NAMALWA (cell line): ENCODE data around the gene CCDC88A.
"Not testable (repeated sequence)": the region's sequence is repeated elsewhere in the genome, so short reads cannot be mapped to it uniquely, and the experiment has no call there.

Experiments
- DNase-seq: peaks from one replicate; pipeline ENCODE4 v3.0.0-alpha.2; 2015; ENCODE audit warnings: low spot score

Gene CCDC88A

DNA sequence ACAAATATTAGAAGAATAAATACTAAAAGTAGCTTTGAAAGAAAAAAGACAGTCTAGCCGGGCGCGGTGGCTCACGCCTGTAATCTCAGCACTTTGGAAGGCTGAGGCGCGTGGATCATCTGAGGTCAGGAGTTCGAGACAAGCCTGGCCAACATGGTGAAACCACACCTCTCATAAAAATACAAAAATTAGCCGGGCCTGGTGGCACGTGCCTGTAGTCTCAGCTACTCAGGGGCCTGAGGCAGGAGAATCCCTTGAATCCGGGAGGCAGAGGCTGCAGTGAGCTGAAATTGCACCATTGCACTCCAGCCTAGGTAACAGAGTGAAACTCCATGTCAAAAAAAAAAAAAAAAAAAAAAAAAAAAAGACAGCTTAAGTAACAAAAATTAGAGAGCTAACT is 34.1 kb downstream of the CCDC88A start:
- not testable (repeated sequence) for DNase-seq

DNA sequence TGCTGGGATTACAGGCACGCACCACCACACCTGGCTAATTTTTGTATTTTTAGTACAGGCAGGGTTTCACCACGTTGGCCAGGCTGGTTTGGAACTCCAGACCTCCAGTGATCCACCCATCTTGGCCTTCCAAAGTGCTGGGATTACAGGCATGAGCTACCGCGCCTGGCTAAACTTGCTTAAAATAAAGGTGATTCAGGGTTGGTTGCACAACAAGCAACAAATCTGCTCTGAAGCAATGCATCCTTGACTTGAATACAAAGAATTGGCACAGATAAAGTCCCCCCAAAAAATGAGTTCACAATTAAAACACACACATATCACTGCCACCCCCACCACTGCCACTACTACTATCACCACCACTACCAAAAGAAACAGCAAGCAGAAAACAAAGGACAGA is 34.9 kb downstream of the CCDC88A start:
- DNase-seq: no peak

DNA sequence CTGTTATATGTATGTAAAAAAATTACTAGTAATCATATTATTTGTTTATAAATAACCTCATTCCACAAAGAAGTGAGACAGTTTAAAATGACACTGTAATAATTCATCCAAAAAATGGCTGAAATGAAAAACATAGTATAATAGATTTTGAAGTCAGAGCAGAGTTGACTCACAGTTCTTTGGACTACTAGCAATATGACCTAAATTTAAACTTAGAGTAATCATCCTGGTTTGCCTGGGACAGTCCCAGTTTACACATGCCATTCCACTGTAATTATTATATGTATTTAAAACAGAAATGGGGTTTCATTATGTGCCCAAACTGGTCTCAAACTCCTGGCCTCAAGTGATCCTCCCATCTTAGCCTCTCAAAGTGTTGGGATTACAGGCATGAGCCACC is 48.3 kb downstream of the CCDC88A start:
- DNase-seq: no peak

DNA sequence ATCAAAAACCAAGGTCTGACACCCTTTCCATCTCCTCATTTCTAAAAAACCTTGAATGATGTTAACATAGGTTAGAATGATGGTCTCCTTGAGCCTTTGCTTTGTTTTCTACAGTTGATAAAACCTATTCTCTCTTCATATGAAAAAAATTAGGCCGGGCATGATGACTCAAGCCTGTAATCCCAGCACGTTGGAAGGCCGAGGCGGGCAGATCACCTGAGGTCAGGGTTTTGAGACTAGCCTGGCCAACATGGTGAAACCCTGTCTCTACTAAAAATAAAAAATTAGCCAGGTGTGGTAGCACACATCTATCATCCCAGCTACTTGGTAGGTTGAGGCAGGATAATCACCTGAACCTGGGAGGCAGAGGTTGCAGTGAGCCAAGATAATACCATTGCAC is 49.4 kb downstream of the CCDC88A start:
- DNase-seq: no peak

DNA sequence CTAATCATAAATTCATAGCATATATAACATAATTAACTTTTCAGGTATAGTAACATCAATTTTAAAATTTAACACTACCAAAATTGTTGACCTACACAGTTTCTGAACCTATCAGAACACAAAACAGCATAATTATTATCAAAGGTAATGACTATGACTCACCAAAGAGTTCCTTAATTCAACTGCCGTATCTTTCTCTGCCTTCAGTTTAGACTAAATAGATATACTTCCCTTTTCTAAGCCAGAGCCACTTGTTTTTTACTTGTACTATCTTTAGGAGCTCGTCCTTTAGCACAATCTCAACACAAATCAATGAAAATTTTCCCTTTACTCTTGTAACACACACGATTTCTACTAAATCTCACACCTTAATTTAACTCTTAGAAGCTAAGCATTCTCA is 54.4 kb downstream of the CCDC88A start:
- DNase-seq: peak; percentile 80

DNA sequence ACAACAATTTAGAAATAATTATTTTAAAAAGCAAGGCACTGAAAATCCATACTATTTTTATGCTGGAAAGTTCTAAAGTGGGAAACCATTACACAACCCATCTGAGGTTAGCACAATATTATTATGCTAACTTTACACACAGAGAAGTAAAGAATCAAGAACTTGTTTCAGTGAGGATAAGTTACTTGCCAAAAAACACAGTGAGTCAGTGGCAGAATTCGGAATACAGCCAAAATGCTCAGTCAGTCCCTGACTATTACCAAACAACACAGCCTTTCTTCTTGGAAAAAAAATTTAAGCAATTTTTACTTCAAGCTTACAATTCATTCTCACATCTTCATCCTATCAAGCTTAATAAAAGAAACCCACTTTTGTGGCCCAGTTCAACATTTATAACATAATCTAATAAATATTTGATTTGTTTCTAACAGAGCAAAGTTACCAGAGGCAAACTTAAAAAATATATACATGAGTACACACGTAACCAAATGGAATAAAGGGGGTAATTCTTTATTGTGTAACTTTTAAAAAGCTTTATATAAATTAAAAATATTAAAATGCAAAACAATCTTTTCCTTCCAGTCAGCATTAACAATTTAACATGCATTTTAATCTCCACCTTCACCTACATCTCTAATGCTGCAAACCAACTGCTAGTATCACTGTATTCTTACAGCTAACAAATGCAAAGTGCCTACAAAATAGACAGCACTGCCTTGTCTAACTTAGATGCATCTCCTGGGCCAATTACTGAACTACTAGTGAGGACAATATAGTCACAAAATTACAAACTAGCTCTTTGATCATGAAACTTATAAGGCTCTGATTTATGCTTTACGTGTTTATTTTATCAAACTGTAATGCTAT is 55.2 kb downstream of the CCDC88A start:
- DNase-seq: peak; percentile 51

DNA sequence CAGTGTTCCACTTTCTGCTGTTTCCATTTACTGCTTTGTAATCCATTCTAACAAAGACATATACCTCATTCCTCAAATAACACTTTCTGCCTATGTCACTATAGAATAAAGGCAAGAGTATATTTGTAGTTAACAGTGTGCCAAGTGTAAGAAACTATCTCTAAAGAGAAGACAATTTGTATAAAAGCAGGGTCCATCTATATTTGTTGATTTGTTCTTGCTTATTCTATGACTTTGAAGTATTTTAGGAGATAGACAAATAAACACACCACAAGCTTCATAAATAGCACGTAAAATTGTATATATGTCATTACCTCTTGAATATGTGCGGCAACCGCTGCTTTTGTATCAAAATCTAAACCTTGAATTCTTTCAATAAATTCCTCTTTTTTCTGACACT is 56.0 kb downstream of the CCDC88A start:
- DNase-seq: peak; percentile 37

DNA sequence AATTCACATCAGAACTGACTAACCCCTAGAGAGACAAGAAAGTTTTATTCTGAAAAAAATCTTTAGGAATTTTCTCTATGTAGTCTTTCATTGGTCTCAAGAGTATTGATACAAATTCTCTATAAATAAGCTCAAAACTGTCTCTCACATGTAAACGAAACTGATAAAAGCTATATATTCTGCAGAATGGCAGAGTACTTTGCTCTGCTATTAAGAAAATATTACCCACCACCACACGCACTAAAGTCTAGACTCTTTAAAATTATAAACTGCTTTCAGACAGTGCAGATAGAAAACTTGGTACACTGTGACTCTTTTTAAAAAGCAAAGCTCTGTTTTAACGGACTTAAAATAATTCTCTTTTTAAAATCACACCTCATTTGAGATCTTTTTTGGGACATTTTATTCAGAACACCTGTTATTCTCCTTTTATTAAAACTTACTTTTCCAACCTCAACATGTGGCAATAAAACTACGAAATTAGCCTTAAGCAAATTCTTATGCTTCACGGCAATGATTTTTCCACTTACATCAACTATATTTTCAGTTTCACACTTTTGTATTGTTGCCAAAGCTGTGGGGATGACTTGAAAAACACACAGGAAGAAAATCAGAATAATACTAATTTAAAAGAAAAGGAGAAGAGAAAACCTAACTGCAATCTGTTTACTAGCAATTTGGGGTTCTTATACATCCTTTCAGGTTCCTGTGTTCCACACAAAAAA is 58.0 kb downstream of the CCDC88A start:
- DNase-seq: peak; percentile 68

DNA sequence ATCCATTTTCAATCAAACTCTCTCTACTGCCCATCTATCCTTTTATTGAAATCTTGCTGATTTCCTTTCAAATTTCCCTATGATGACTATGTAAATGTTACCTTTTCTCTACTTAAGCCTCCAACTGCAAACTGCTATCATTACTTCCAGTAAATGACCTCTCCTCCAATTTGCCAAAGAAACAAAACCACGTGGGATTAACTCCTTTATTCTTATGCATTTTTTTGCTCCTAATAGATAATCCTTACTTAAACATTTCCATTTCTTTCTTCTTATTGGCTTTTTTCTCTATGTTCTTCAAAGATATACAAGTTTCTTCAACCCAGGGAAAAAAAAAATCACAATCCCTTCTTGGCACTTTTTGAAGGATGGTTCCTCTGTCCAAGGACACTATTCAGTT is 61.2 kb downstream of the CCDC88A start:
- DNase-seq: no peak

DNA sequence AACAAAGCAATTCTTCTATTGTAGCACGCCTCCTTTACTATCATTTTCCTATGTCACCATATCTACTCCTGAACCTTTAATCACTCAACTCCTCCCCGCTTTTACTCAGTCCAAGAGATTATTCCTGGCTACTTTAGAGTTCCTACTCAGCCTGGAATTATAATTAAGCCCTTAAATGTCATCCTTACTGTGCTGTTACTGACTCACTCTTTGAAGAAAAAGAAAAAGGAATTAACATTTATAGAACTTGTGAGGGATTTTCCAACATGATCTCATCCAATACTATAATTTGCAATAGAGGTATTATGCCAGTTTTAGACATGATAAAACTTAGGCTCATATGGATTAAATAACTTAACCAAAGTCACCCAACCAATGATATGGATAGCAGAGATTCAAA is 61.7 kb downstream of the CCDC88A start:
- no peak for DNase-seq

DNA sequence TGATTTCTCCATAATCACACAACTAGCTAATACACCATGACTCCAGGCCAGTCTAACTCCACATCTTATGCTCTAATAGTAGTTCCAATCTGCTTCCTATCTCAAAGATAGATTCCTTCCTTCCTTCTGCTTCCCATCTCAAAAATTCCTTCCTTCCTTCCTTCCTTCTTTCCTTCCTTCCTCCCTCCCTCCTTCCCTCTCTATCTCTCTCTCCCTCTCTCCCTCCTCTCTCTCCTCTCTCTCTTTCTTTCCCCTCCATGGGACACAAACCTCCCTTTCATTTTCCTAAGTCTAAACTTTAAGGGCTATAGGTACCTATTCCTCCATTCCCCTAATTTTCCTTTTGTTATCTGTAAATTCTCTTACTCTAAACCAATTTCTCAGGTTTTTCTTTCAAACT is 62.5 kb downstream of the CCDC88A start:
- no peak for DNase-seq

DNA sequence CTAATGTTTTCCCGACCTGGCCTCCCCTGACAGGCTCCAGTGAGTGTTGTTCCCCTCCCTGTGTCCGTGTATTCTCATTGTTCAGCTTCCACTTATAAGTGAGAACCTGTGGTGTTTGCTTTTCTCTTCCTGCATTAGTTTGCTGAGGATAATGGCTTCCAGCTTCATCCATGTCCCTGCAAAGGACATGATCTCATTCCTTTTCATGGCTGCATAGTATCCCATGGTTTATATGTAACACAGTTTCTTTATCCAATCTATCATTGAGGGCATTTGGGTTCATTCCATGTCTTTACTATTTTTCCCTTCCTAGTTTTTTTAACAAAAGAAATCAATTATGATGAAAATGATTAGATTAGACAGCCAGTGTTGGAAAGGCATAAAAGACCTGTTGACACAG is 63.5 kb downstream of the CCDC88A start:
- not testable (repeated sequence) for DNase-seq

DNA sequence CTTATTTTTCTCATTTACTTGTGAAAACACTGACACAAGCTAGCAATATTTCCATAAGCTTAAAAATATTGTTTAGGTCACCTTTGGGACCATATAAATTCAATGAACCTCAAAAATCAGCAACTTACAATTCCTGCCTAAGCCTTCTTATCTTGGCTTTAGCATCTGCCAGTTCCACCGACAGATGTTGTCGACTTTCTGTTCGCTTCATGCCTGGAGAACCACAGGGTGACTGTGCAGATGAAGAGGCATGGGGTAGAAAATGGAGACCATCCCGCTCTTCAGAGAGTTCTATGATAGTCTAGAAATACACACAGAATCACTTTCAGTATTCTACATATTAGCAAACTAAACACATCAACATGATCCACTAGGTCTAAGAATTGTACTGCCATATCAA is 64.2 kb downstream of the CCDC88A start:
- no peak for DNase-seq

DNA sequence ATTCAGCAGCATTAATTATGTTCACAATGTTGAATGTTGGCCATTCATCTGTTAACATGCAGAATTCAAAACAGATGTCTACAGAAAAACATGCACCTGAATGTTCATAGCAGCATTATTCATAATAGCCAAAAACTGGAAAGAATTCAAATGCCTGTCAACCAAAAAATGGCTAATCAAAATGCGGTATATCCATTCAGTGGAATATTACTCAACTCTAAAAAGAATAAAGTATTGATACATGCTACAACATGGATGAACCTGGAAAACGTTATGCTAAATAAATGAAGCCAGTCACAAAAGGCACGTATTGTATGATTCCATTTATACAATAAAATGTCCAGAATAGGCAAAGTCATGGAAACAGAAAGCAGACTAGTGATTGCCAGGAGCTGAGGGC is 68.0 kb downstream of the CCDC88A start:
- DNase-seq: no peak

DNA sequence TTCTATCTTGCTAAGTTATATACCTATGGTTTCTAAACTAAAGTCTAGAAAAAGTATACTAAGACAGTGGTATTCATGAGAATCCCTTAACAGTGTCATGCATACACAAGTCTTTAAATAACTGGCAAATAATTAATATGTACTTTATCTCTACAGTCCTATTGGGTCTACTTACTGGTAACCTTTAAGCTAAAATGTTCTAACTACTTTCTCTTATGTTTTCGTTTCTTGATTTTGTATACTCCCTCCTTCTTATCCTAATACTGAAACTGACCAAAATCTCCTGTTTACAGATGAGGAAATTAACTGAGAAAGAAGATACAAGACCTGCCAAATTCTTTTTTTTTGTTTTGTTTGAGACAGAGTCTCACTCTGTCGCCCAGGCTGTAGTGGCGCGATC is 74.6 kb downstream of the CCDC88A start:
- no peak for DNase-seq

DNA sequence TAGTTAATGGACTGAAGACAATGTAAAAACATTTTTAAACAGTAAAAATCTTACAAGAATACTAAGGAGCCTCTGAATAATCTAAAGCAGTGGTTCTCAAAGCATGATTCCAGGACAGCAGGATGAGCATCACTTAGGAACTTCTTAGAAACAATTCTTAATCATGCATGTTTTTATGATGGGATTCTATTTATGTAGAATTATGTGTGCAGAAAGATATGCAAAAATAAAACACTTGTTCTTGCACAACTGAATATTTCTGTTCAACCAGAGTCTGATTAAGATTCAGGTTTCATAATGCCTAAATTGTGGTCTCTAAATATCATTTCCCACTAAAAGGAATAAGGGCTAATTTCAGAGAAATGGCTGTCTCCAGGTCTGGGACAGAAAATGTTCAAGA is 81.4 kb downstream of the CCDC88A start:
- DNase-seq: no peak

DNA sequence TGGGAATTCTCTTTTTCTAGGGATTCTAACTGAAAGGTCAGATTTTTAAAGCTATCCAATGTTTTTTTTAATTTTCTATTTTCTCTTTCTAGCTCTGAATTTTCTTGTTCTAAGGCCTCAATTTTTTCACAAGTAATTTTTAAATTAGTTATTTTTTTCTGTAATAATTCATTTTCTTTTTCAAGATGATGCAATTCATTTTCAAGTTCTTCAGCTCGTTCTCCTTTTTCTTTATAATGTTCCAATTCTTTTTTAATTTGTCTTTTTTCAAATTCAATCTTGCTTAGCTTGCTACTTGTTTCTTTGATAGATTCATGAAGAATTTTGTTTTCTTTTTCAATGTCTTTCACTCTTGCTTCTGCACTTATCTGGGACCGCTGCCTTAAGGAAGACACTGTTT is 84.9 kb downstream of the CCDC88A start:
- DNase-seq: no peak

DNA sequence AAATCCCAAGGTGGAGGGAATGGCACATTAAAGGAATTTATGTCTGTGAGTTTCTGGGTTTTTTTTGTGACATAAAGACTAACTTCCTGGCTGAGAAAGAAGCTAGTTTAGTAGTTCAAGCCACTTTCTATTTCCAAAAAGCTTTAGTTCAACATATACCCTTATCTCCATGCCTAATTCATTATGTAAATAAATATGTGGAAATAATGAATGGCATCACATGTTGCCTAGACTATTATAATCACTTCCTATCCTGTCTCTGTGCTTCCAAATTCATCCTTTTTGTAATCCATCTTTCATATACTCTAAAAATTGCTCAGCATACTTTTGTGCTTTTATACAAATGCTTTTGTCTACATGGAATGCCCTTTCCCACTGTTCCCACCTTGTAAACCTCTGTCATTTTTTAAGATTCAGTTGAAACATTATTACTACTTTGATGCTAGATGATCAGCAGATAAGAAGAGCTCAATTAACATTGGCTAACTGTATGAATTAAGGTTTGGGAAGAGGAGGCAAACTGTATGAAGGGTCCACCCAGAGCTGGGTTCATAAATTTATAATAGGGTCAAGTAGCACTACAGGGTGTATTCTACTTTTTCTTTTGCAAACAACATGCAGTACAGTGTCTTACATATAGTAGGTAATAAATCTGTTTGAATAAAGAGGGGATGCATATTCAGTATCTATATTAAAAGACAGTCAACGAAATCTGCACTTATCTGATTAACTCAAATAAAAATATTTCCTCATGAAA is 88.9 kb downstream of the CCDC88A start:
- no peak for DNase-seq

DNA sequence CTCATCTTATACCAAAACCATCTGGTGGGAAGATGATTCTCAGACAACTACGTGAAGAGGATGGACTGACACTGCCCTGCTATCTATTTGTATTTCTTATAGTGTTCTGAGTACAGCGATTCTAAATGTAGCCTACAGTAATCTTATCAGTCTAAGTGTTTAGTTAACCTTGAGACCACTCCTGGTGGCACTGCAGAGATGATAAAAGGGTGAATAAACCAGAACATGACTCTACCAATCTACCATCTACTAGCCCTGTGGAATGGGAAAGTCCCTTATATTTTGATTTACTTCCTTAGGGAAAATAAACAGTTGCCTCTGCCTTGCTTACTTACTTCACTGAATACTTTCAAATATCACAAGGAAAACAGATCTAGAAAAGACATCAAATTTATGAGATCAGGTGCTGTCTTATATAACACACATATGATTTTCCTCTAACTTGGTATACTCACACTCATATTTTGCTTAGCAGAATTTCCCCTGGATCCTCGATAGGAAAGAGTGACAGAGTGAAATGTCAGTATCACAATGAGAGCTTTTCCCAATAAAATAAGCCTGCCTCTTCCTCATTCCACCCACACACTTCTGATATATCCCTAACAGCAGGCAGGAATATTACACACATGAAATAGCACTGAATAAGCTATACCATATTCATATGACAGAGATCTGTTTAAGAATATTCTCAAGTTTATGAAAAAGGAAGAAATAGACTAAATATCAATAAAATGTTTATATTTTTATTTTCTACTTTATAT is 92.0 kb downstream of the CCDC88A start:
- DNase-seq: no peak

DNA sequence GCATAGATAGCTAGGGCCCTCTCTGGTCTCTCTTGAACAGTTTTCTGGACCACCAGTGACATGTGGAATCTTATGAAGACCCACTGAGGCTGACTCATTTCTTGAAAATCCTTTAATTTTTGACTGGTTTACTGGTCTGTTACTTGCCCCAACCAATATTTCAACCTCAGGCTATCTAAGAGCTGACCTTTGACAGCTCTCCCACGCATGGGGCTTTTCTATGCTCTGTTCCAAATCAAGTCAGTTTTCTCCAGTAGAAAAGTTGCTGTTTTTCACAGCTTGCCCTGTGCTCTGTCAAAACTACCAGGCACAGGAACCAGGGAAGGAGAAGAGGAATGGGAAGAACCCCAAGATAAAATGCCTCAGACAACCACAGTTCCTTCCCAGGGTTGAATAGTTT is 104.7 kb downstream of the CCDC88A start:
- no peak for DNase-seq

DNA sequence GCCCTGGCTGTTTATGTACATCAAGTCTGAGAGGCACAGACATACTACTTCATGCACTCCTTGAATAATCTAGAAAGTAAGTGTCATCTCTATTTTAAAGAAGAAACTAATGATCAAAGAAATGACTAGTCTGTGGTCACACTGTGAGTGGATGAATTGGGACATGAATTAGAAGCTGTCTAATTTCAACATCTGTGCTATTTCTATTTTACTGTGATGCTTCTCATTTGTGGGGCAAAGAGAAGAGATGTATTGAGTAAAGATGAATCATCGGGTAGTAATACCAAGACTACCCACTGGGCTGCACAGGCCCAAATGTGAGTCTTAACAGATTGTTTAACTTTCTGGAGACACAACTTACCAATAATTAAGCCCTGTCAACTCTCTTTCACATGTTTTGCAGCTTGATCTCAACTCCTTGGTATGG is 108.2 kb downstream of the CCDC88A start:
- DNase-seq: peak; percentile 40

DNA sequence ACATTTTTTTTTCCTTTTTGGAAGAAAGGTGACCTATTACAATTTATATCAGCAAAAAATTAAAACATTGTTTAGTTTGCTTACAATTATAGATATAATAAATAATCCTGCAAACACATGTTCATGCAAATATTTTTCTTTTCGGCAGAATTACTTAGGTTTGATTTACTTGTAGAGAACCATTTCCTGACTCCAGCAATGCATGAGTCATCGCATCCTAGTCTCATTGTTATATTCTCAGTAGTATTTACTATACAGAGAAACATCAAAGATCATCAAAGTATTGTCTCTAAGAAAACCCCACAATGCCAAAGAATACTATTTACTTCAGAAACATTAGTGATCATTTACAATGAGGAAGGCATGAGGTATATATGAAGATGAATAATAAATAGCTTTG is 110.2 kb downstream of the CCDC88A start:
- DNase-seq: no peak
